OCI-LY1 (cell line): ENCODE results near the gene SYPL1.

ENCODE experiments used
- CTCF ChIP-seq: fragments of 200-600 bp; sonication (generic), shearing (Covaris generic); IDR thresholded peaks from 2 replicates; pipeline ENCODE4 v1.5.1; 2017; ENCODE audit warnings: mild to moderate bottlenecking, antibody characterized with exemption, low read length, moderate library complexity, mixed read lengths
- EZH2 ChIP-seq: fragments of 200-600 bp; sonication (generic), shearing (Covaris generic); IDR thresholded peaks from 2 replicates; pipeline ENCODE4 v1.8.0; 2017; ENCODE audit warnings: borderline replicate concordance, mixed run types, mild to moderate bottlenecking, antibody characterized with exemption, low read length, moderate library complexity, mixed read lengths

GRCh38 chr7:106117786-106118544, 5.9 kb upstream of the SYPL1 start:
- no peak for TF ChIP-seq CTCF
- no peak for TF ChIP-seq EZH2
